NCI-H2107 treated with DMSO at 0.1 percent for 48 hours (cell line): ENCODE results near the gene FAM151A.

Source experiments
- DNase-seq: peaks from one replicate; lab custom pipeline; 2025; ENCODE audit not compliant: unreplicated experiment; lab: John Stamatoyannopoulos, UW

FAM151A gene

DNA sequence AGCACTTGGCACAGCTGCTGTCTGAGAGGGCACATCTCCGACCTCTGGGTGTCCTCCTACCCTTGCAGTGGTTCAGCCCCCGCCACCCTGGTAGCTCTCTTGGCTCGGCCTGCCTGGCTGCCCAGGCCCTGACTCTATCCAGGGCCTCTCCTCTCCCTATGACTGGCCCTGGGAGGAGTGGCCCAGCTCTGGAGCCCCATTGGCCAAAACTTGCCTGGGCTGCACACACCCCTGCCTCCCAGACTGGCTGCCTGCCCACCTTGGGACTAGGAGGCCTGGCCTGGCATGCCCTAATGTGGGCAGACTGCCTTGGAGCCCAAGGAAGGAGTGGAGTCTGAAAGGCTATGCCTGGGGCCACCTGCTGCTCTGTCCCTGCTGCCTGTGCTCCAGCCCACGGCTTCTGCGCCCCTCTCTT, 41.7 kb downstream of the FAM151A start:
- DNase-seq: no peak

GRCh38 chr1:54580856-54581550, 42.3 kb downstream of the FAM151A start:
- no peak for DNase-seq

DNA sequence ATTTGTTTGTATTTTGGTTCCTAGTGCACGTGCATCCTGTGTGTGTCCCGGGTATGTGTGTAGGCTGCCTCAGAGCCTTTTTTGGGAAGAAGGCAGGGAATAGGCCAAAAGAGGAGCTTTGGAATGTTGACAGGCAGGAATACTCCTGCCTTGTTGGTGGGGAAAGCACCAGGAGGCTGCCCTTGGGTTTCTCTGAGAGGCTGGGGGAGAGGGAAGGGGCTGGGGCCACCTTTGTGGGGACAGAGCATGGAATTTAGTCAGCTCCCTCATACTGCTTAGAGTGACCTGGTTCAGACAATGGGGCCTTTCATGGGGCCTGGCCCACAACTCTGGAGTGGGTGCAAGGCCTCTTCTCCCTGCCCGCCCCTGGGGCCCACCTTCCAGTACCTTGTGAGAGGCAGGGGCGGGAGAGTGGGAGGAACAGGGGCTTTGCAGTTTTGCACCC, 44.0 kb downstream of the FAM151A start:
- no peak for DNase-seq

DNA sequence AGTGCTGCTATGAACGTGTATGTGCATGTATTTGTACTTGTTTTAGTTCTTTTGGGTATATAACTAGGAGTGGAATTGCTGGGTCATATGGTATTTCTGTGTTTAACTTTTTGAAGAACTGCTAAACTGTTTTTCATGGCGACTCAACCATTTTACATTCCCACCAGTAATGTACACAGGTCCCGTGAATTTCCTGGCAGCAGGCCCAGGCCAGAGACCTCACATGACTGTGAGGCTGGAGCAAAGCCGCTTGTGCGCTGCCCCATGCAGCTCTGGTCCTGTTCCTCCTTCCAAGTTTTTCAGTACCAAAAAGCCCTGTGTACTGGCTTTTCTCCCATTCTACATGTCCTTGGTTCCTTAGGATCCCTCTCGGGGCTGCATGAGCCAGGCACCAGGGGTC, 45.7 kb downstream of the FAM151A start:
- DNase-seq: no peak

GRCh38 chr1:54575605-54576290, 47.6 kb downstream of the FAM151A start:
- DNase-seq: no peak

- DNase-seq: no peak
These were observed 48.2 kb downstream of the FAM151A start for GRCh38 chr1:54575161-54575560.

DNA sequence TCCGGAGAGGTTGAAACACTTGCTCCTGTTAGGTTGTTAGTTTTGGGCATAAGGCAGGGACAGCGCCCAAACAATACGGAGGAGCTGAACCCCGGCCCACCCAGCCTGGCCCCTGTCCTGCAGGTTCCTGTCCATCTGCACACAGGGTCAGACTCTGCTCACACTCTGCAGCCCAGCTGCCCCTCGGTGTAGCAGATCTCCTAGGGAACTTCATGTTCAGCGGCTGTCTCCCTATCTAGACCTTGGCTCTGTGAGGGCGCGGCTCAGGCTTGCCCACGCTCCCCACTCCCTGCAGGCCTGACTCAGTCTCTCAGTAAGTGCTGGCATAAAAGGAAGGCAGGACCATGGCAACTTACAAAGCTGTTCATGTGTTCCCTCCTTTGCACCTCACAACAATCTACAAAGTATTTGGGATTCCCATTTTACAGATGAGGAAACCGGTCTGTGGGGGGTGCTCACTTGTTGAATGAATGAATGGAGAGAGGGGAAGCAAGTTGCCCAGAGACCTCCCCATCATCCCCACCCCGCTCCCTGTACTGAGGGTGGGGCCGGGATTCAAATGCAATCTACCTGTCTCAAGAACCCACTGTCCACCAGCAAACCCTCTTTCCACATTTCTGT, 49.1 kb downstream of the FAM151A start:
- DNase-seq: no peak

DNA sequence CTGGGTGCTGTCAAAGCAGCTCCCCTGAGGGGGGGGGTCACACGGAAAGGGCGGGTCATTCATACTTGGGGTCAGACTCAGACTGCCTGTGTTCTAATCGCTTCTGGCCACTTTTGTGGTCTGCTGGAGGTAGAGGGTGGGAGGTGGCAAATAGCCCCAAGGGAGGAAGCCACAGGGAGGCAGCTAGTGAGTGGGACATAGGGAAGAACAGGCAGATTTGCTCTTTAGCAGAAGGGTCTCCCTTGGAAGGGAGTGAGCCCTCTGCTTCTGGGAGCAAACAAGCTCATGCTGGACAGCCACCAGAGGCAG, 50.8 kb downstream of the FAM151A start:
- no peak for DNase-seq

- no peak for DNase-seq
These were observed 51.4 kb downstream of the FAM151A start for GRCh38 chr1:54571803-54572541.

GRCh38 chr1:54571326-54571725, 52.0 kb downstream of the FAM151A start:
- DNase-seq: no peak

DNA sequence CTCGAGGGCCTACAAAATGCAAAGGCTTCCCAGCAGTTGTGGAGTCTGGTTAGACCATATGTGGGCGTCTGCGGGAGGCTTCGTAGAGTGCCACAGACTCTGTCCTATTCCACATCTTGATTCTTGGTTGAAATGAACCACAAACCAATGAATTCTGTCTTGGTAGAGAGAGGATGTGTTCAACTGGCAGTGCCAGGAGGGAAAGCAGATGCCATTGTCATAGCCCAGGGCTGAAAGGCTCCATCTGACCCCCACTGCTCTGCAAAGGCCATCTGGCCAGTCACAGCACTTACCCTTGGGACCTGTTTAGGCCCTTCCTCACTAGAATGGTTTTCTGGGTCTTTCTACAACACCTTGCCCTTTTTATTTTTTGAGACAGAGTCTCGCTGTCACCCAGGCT, 53.2 kb downstream of the FAM151A start:
- DNase-seq: no peak

GRCh38 chr1:54569339-54569738, 54.0 kb downstream of the FAM151A start:
- no peak for DNase-seq

- no peak for DNase-seq
These were observed 55.4 kb downstream of the FAM151A start for GRCh38 chr1:54567961-54568360.

DNA sequence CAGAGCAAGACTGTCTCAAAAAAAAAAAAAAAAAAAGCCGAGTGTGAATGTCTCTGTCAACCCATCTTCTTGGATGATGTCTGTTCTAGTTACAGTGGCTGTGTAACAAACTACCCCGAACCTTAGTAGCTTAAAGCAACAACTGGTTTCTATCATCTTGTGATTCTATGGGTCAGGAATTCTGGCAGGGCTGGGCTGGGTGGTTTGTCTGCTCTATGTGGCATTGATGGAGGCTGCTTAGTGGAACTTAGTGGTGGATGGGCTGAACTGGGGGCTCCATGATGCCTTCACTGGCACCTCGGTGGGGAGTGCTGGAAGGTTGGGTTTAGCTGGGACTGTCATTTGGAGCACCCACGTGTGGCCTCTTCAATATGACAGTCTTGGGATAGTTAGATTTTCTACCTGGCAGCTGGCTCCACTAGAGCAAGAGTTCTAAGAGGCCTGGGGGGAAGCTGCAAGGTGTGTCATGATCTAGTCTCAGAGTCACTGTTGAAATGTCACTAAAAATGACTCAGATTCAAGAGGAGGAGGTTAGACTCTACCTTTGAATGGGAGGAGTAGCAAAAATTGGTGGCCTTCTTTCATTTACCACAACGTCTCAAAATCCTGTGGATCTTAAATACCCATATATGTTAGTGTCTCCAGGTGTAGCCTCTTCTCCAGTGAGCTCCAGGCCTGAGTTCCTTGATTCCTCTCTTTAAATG, 56.7 kb downstream of the FAM151A start:
- DNase-seq: no peak

DNA sequence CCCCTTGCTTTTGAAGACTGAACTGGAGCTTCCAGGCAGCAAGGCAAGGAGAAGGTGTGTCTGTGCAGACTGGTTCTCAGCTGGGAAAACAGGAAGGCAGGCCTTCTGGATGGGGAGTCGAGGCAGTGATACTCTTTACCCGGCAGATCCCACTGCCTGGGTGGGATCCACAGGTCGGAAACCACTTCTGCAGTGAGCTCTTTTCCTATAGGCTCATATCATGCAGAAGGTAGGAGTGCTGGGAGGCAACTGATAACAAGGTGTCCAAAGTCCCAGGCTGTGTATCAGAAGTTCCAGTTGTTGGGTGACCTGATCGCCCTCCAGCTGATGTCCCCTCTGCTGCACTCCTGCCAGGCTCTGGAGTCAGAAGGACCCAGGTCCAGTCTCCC, 58.2 kb downstream of the FAM151A start:
- no peak for DNase-seq

GRCh38 chr1:54564312-54565112, 58.8 kb downstream of the FAM151A start:
- no peak for DNase-seq

DNA sequence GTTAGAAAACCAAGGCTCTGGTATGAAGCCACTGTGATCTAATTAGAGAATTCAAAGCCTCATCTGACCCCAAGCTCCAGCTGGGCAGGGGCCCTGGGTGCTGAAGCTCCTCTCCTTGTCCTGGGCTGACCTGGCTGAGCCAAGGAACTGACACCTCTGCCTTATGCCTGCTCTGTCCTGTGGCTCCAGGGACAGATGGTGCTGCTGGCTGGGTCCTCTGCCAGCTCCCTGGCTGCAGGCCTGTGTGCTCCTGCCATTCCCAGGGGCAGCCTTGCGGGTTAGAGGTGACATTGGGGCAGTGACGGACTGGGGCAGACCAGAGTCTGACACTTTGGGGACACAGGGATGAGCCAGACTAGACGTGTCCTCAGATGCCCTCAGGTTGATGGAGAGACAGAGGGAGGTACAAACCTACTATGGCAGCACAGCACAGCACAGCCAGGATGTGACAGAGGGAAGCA, 63.5 kb downstream of the FAM151A start:
- no peak for DNase-seq
